ENCODE measurements around the gene PNKD.

The PNKD gene

GRCh38 chr2:218342837-218343236 lies 72.5 kb downstream of the PNKD start:
- FAIRE-seq (no peak), DNase-seq (ENCODE audit: insufficient read length, low spot score) (no peak)
- TF ChIP-seq CTCF (IDR thresholded peaks at IDR 0.05; ENCODE audit: insufficient read depth, missing control alignments): no peak

GRCh38 chr2:218343591-218343990 lies 73.3 kb downstream of the PNKD start:
- FAIRE-seq (no peak), DNase-seq (ENCODE audit: insufficient read length, low spot score) (no peak)
- TF ChIP-seq CTCF (IDR thresholded peaks at IDR 0.05; ENCODE audit: insufficient read depth, missing control alignments): no peak

- TF ChIP-seq CTCF (IDR thresholded peaks at IDR 0.05; ENCODE audit: insufficient read depth, missing control alignments): no peak
- DNase-seq (ENCODE audit: insufficient read length, low spot score) (no peak), FAIRE-seq (no peak)
These were observed 73.9 kb downstream of the PNKD start for GRCh38 chr2:218344090-218344754.

GRCh38 chr2:218344755-218345417 lies 74.6 kb downstream of the PNKD start:
- no peak for DNase-seq (ENCODE audit: insufficient read length, low spot score)
- TF ChIP-seq CTCF (IDR thresholded peaks at IDR 0.05; ENCODE audit: insufficient read depth, missing control alignments): no peak

GRCh38 chr2:218345491-218346236 lies 75.3 kb downstream of the PNKD start:
- no peak for TF ChIP-seq CTCF (IDR thresholded peaks at IDR 0.05; ENCODE audit: insufficient read depth, missing control alignments)
- DNase-seq (ENCODE audit: insufficient read length, low spot score) (no peak), FAIRE-seq (no peak)

More at GRCh38 chr2:218344755-218345417, 74.6 kb downstream of the PNKD start:
- no peak for FAIRE-seq

- DNase-seq (ENCODE audit: insufficient read length, low spot score) (no peak), FAIRE-seq (no peak)
- TF ChIP-seq CTCF (IDR thresholded peaks at IDR 0.05; ENCODE audit: insufficient read depth, missing control alignments): no peak
These were observed 76.9 kb downstream of the PNKD start for GRCh38 chr2:218347172-218347571.
